AG10803 (cell line): ENCODE results near the gene RTCA.
"Not testable (repeated sequence)": the region's sequence is repeated elsewhere in the genome, so short reads cannot be mapped to it uniquely, and the experiment has no call there.

Experiments
- DNase-seq: peaks from one replicate; pipeline ENCODE4 v3.0.0; 2010; ENCODE audit warnings: low read depth
- H3K4me3 ChIP-seq: 2 replicates; pipeline ENCODE4 v1.5.1; 2011; ENCODE audit warnings: mild to moderate bottlenecking, low read length, control low read depth
- CTCF ChIP-seq: conservative IDR thresholded peaks from 2 replicates; pipeline ENCODE4 v1.5.1; 2011; ENCODE audit warnings: mild to moderate bottlenecking, low read length, control low read depth, inconsistent platforms

The RTCA gene

GRCh38 chr1:100261686-100262085, 4.3 kb upstream of the RTCA start:
- no peak overlapping the region for H3K4me3 ChIP-seq
- DNase-seq = no peak
- no peak for TF ChIP-seq CTCF

- DNase-seq, H3K4me3 ChIP-seq: not testable (repeated sequence)
Observed at GRCh38 chr1:100264081-100264480, 1.9 kb upstream of the RTCA start.

- no peak for TF ChIP-seq CTCF
- H3K4me3 ChIP-seq = peak overlapping the region; percentile 93
- DNase-seq = peak; percentile 48
Observed at GRCh38 chr1:100265562-100265930, 470 bp upstream of the RTCA start.

- TF ChIP-seq CTCF = no peak
- no peak for DNase-seq
- peak overlapping the region; percentile 93 for H3K4me3 ChIP-seq
Observed at GRCh38 chr1:100266741-100267140, 725 bp downstream of the RTCA start.

- peak overlapping the region; percentile 93 for H3K4me3 ChIP-seq
- no peak for TF ChIP-seq CTCF
- no peak for DNase-seq
Observed at GRCh38 chr1:100267284-100267683, 1.3 kb downstream of the RTCA start.

- no peak for DNase-seq
- no peak for TF ChIP-seq CTCF
- no peak overlapping the region for H3K4me3 ChIP-seq
Observed at GRCh38 chr1:100268202-100268601, 2.2 kb downstream of the RTCA start.

- no peak for TF ChIP-seq CTCF
- H3K4me3 ChIP-seq = no peak overlapping the region
- DNase-seq = no peak
Observed at GRCh38 chr1:100277866-100278265, 11.8 kb downstream of the RTCA start.

GRCh38 chr1:100279358-100279923, 13.4 kb downstream of the RTCA start:
- DNase-seq = no peak
- no peak overlapping the region for H3K4me3 ChIP-seq
- no peak for TF ChIP-seq CTCF
